HepG2 (cell line): Measurements from ENCODE around the gene PRDX6. TPM values are rescaled to one million over a fixed set of nuclear protein-coding genes. Genes with fewer than 3 reads are reported as not detected.

Source experiments
- ADNP ChIP-seq: sonication (generic); formaldehyde crosslinking; IDR thresholded peaks from 2 replicates; pipeline ENCODE4 v1.4.0; 2020; ENCODE audit warnings: missing genetic modification reagents
- ATF5 ChIP-seq: sonication (generic); formaldehyde crosslinking; IDR thresholded peaks from 2 replicates; pipeline ENCODE4 v1.4.0; 2020; ENCODE audit warnings: mild to moderate bottlenecking, low read depth, missing genetic modification reagents
- DNMT3B ChIP-seq: conservative IDR thresholded peaks from 2 replicates; pipeline ENCODE4 v1.6.1; 2016; ENCODE audit warnings: missing biosample characterization, control low read depth
- ERF ChIP-seq: IDR thresholded peaks from 2 replicates; pipeline ENCODE4 v1.6.1; 2018; ENCODE audit warnings: missing biosample characterization, missing genetic modification reagents
- GABPA ChIP-seq, 2 experiments: IDR thresholded peaks; 2 replicates each; pipeline ENCODE4 v1.6.1; 2011 to 2016; ENCODE audit warnings: low read depth in 2 of 2, low read length in 1 of 2, missing biosample characterization in 1 of 2, missing genetic modification characterization in 1 of 2
- HNRNPL ChIP-seq: fragments of 200-400 bp; formaldehyde crosslinking; IDR thresholded peaks from 2 replicates; pipeline ENCODE4 v1.6.1; 2017; ENCODE audit warnings: mild to moderate bottlenecking, low read depth, low read length
- HOXA7 ChIP-seq: sonication (generic); formaldehyde crosslinking; IDR thresholded peaks from 2 replicates; pipeline ENCODE4 v1.8.1; 2022; ENCODE audit warnings: mild to moderate bottlenecking, missing genetic modification reagents, moderate library complexity
- MAFG ChIP-seq: sonication (generic); formaldehyde crosslinking; IDR thresholded peaks from 2 replicates; pipeline ENCODE4 v1.5.1; 2020; ENCODE audit warnings: mild to moderate bottlenecking, missing genetic modification reagents
- MYC ChIP-seq: sonication (generic); formaldehyde crosslinking; IDR thresholded peaks from 2 replicates; pipeline ENCODE4 v1.9.0; 2021; ENCODE audit warnings: missing genetic modification reagents, borderline replicate concordance
- PCBP1 ChIP-seq: fragments of 200-400 bp; formaldehyde crosslinking; IDR thresholded peaks from 2 replicates; pipeline ENCODE4 v1.6.1; 2017; ENCODE audit warnings: mild to moderate bottlenecking, low read depth, low read length, borderline replicate concordance
- POLR2AphosphoS5 ChIP-seq: IDR thresholded peaks from 2 replicates; pipeline ENCODE4 v1.6.1; 2012; ENCODE audit warnings: low read depth, low read length
- RELA ChIP-seq: sonication (generic); formaldehyde crosslinking; IDR thresholded peaks from 2 replicates; pipeline ENCODE4 v1.4.0; 2020; ENCODE audit warnings: missing genetic modification reagents
- RXRA ChIP-seq: sonication (generic); formaldehyde crosslinking; IDR thresholded peaks from 2 replicates; pipeline ENCODE4 v1.5.1; 2020; ENCODE audit warnings: missing genetic modification reagents
- SIN3B ChIP-seq: fragments of 150-350 bp; IDR thresholded peaks from 2 replicates; pipeline ENCODE4 v1.6.1; 2014; ENCODE audit warnings: low read length
- SMARCE1 ChIP-seq: fragments of 450-650 bp; IDR thresholded peaks from 2 replicates; pipeline ENCODE4 v1.6.1; 2017; ENCODE audit warnings: borderline replicate concordance
- ZHX2 ChIP-seq, 2 experiments: sonication (generic) in 1 of 2; formaldehyde crosslinking in 1 of 2; IDR thresholded peaks; 2 replicates each; pipeline versions ENCODE4 v1.6.1 to v1.9.0; 2014 to 2022; ENCODE audit warnings: antibody characterized with exemption in 1 of 2, borderline replicate concordance in 1 of 2, inconsistent platforms in 1 of 2, low read depth in 1 of 2, missing genetic modification reagents in 1 of 2
- ZMYM2 ChIP-seq: sonication (generic); formaldehyde crosslinking; IDR thresholded peaks from 2 replicates; pipeline ENCODE4 v1.8.0; 2022; ENCODE audit warnings: mild to moderate bottlenecking, missing genetic modification reagents
- ZNF276 ChIP-seq: sonication (generic); formaldehyde crosslinking; IDR thresholded peaks from 2 replicates; pipeline ENCODE4 v1.4.0; 2020; ENCODE audit warnings: mild to moderate bottlenecking, low read depth, missing genetic modification reagents
- ZNF468 ChIP-seq: sonication (generic); formaldehyde crosslinking; IDR thresholded peaks from 2 replicates; pipeline ENCODE4 v1.8.0; 2022; ENCODE audit warnings: mild to moderate bottlenecking, moderate library complexity, missing genetic modification reagents
- ZNF597 ChIP-seq: sonication (generic); formaldehyde crosslinking; IDR thresholded peaks from 2 replicates; pipeline ENCODE4 v1.5.0; 2020; ENCODE audit warnings: missing genetic modification reagents
- polyA plus RNA-seq, 8 experiments: library from polyadenylated mRNA; depleted of rRNA in 3 of 8; stranded (reverse) in 7 of 8; unstranded in 1 of 8; fragments of >200 nt; fragmentation: Illumina TruSeq in 4 of 8; extraction: Trizol in 4 of 8; gene quantifications; 2 replicates each; pipeline versions ENCODE4 v1.2.1 to v1.2.3, GENCODE V29; 2011 to 2016; ENCODE audit warnings: low read depth in 4 of 8, missing spikeins in 1 of 8, mixed read lengths in 1 of 8; ENCODE audit not compliant: insufficient read depth in 1 of 8
- total RNA-seq, 5 experiments: library from RNA; depleted of rRNA; stranded (reverse); fragments of >200 nt; fragmentation: Illumina TruSeq; extraction: Trizol; gene quantifications; 2 replicates each; pipeline ENCODE4 v1.2.3, GENCODE V29; 2016; ENCODE audit warnings: low read depth in 1 of 5

PRDX6 gene
- total and polyA plus RNA-seq, 2 of the 13 experiments (the other 11 are each of a cell fraction or from before 2014, with no cell fraction given) = 224 to 309 TPM

- TF ChIP-seq ATF5 (CRISPR knock-in tag) (peak; percentile 77; the same call in 1 of the 2 replicates), MAFG (CRISPR knock-in tag) (no peak), HOXA7 (CRISPR knock-in tag) (no peak; the same call in 1 of the 2 replicates), PCBP1 (0 out of 2 replicates have a peak, but pooled peaks have one; percentile 35), DNMT3B (CRISPR knock-in tag) (no peak), ZHX2 (IDR thresholded peaks at IDR 0.05; ENCODE audit: low read depth) (0 out of 2 replicates have a peak, but pooled peaks have one; percentile 25), ZHX2 (CRISPR knock-in tag; IDR thresholded peaks at IDR 0.05; ENCODE audit: borderline replicate concordance) (peak; percentile 85; the same call in 1 of the 2 replicates), RELA (CRISPR knock-in tag) (no peak), SIN3B (no peak), GABPA (IDR thresholded peaks at IDR 0.05; ENCODE audit: low read depth, low read length) (no peak), GABPA (CRISPR knock-in tag; IDR thresholded peaks at IDR 0.05; ENCODE audit: low read depth) (no peak), POLR2AphosphoS5 (peak; percentile 87), ZNF468 (CRISPR knock-in tag) (no peak), ZNF597 (no peak), HNRNPL (0 out of 2 replicates have a peak, but pooled peaks have one; percentile 39), MYC (CRISPR knock-in tag) (peak; percentile 83), ZMYM2 (CRISPR knock-in tag) (0 out of 2 replicates have a peak, but pooled peaks have one; percentile 30), ZNF276 (CRISPR knock-in tag) (peak; percentile 93), ADNP (CRISPR knock-in tag) (no peak), ERF (no peak), RXRA (peak; percentile 70), SMARCE1 (no peak)
These were observed at the start of gene PRDX6 (continued) for GRCh38 chr1:173477286-173478093.
